Measurements from ENCODE around the gene FAAH2.

DNA sequence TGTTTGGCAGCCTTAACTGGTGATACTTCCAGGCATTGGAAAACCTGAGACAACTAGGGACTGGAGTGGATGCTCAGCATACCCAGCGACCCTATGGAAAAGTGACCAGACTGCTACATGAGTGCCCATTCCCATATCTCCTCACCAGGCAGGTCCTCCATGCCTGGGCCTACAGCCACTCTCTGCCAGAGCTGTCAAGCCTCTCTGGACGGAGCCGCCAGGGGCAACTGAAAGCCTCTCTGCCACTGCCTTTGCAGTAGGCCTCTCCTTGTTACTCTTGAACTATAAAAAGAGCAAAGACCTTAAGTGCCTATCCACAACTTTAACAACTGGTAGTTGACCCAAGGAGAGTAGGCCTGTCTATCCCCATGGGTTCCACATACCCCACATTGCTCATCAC lies 20.2 kb upstream of the FAAH2 start:
- TF ChIP-seq, protein P1, sequence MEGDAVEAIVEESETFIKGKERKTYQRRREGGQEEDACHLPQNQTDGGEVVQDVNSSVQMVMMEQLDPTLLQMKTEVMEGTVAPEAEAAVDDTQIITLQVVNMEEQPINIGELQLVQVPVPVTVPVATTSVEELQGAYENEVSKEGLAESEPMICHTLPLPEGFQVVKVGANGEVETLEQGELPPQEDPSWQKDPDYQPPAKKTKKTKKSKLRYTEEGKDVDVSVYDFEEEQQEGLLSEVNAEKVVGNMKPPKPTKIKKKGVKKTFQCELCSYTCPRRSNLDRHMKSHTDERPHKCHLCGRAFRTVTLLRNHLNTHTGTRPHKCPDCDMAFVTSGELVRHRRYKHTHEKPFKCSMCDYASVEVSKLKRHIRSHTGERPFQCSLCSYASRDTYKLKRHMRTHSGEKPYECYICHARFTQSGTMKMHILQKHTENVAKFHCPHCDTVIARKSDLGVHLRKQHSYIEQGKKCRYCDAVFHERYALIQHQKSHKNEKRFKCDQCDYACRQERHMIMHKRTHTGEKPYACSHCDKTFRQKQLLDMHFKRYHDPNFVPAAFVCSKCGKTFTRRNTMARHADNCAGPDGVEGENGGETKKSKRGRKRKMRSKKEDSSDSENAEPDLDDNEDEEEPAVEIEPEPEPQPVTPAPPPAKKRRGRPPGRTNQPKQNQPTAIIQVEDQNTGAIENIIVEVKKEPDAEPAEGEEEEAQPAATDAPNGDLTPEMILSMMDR (IDR thresholded peaks at IDR 0.05), result no peak
- no peak for TF ChIP-seq POLR2A (IDR thresholded peaks at IDR 0.05)

All from testis (tissue), 2 donors.